Adrenal gland (tissue), 5 donors: ENCODE data around the gene FLYWCH1.

Experiments
- POLR2A ChIP-seq, 2 donors: fragments of 450-650 bp; IDR thresholded peaks; one replicate each; pipeline ENCODE4 v1.6.1; 2017; ENCODE audit warnings: antibody characterized with exemption in 2 of 2, mild to moderate bottlenecking in 2 of 2, moderate library complexity in 1 of 2
- TF ChIP-seq, protein P1 (sequence below), 6 experiments: fragments of 450-650 bp in 4 of 6; fragments of 200-600 bp in 2 of 6; sonication (generic) in 1 of 6; IDR thresholded peaks; 1 replicate in 5 of 6; 2 replicates in 1 of 6; pipeline versions ENCODE4 v1.5.1 to v1.8.0; 2016 to 2021; ENCODE audit warnings: antibody characterized with exemption in 6 of 6, mild to moderate bottlenecking in 2 of 6, moderate library complexity in 1 of 6
- donor health status: DM: no; HTN: no; CAD: no.

DNA sequence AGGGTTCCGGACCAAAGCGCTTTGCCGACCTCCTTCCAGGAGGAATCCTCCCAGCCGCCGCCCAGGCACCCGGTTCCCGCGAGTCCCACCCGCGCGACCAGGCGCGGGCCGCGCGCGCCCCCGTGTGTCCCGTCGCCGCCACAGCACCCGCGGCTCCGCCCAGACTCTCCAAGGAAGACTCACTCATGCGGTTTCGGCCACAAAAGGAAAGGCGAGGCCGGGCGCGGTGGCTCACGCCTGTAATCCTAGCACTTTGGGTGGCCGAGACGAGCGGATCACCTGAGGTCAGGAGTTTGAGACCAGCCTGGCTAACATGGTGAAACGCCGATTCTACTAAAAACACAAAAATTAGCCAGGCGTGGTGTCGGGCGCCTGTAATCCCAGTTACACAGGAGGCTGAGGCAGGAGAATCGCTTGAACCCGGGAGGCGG is 72.0 kb downstream of the FLYWCH1 start:
- TF ChIP-seq POLR2A (IDR thresholded peaks at IDR 0.05), result no peak
- TF ChIP-seq, protein P1, sequence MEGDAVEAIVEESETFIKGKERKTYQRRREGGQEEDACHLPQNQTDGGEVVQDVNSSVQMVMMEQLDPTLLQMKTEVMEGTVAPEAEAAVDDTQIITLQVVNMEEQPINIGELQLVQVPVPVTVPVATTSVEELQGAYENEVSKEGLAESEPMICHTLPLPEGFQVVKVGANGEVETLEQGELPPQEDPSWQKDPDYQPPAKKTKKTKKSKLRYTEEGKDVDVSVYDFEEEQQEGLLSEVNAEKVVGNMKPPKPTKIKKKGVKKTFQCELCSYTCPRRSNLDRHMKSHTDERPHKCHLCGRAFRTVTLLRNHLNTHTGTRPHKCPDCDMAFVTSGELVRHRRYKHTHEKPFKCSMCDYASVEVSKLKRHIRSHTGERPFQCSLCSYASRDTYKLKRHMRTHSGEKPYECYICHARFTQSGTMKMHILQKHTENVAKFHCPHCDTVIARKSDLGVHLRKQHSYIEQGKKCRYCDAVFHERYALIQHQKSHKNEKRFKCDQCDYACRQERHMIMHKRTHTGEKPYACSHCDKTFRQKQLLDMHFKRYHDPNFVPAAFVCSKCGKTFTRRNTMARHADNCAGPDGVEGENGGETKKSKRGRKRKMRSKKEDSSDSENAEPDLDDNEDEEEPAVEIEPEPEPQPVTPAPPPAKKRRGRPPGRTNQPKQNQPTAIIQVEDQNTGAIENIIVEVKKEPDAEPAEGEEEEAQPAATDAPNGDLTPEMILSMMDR (IDR thresholded peaks at IDR 0.05), result peak; percentile 55 to 93 (median 77)
